Gastrocnemius medialis (tissue), 4 donors: ENCODE data around the gene REPS2. TPM values are rescaled to one million over a fixed set of nuclear protein-coding genes. Genes with fewer than 3 reads are reported as not detected.

Source experiments
- ATAC-seq, 2 donors: fragments of 150-250 bp; one replicate each; pipeline ENCODE4 v1.9.1; 2016
- DNase-seq, 2 donors: peaks; one replicate each; pipeline ENCODE4 v3.0.0-alpha.2; 2019
- H3K27ac ChIP-seq, 4 donors: fragments of 200-600 bp; sonication (generic); 1 replicate in 1 of 4; 2 replicates in 3 of 4; pipeline ENCODE4 v1.5.1; 2016 to 2018; ENCODE audit warnings: mild to moderate bottlenecking in 2 of 4, moderate library complexity in 1 of 4
- H3K27me3 ChIP-seq, 3 donors: fragments of 200-600 bp; sonication (generic) in 2 of 3; 1 replicate in 1 of 3; 2 replicates in 2 of 3; pipeline versions ENCODE4 v1.5.1 to v1.6.0; 2016 to 2019; ENCODE audit warnings: mild to moderate bottlenecking in 1 of 3, moderate library complexity in 1 of 3
- H3K36me3 ChIP-seq, 2 donors: fragments of 200-600 bp; sonication (generic) in 1 of 2; one replicate each; pipeline ENCODE4 v1.5.1; 2017 to 2018
- H3K4me1 ChIP-seq, 2 donors: fragments of 200-600 bp; sonication (generic) in 1 of 2; one replicate each; pipeline ENCODE4 v1.5.1; 2016 to 2017; ENCODE audit warnings: mild to moderate bottlenecking in 2 of 2
- H3K4me3 ChIP-seq, 4 donors: fragments of 200-600 bp; sonication (generic) in 3 of 4; 1 replicate in 1 of 4; 2 replicates in 3 of 4; pipeline ENCODE4 v1.5.1; 2016 to 2019; ENCODE audit warnings: mild to moderate bottlenecking in 2 of 4
- H3K9me3 ChIP-seq, 3 donors: fragments of 200-600 bp; sonication (generic) in 2 of 3; 1 replicate in 1 of 3; 2 replicates in 2 of 3; pipeline ENCODE4 v1.5.1; 2016 to 2019
- CTCF ChIP-seq, 5 experiments: fragments of 450-650 bp in 3 of 5; fragments of 200-600 bp in 2 of 5; sonication (generic) in 2 of 5; IDR thresholded peaks in 4 of 5; conservative IDR thresholded peaks in 1 of 5; 1 replicate in 4 of 5; 2 replicates in 1 of 5; pipeline ENCODE4 v1.5.1; 2016 to 2019; ENCODE audit warnings: antibody characterized with exemption in 5 of 5, mild to moderate bottlenecking in 3 of 5, moderate library complexity in 3 of 5
- POLR2A ChIP-seq, 2 donors: fragments of 450-650 bp; IDR thresholded peaks; one replicate each; pipeline ENCODE4 v1.6.1; 2017; ENCODE audit warnings: antibody characterized with exemption in 2 of 2, mild to moderate bottlenecking in 2 of 2, moderate library complexity in 2 of 2
- in situ Hi-C, 4 donors: fragments of 200-750 bp; cut with MboI; loops; one replicate each; pipeline versions ENCODE4 v1.15.0 to v1.8.0; 2017; ENCODE audit warnings: low sequenced_read_pairs in 4 of 4
- intact Hi-C: fragments of 100-400 bp; cut with DNase I; formaldehyde crosslinking; loops from one replicate; pipeline ENCODE4 v1.15.1; 2023; ENCODE audit warnings: low total_unique reads
- total RNA-seq, 4 donors: library from RNA; depleted of rRNA; stranded (reverse); fragments of >200 nt; gene quantifications; one replicate each; pipeline versions ENCODE4 v1.1.0 to v1.2.3, GENCODE V29; 2016

The REPS2 gene
- total RNA-seq, 4 donors from 2014 or later = 1.8 to 8.8 (median 3.2) TPM

GRCh38 chrX:17038681-17039161, 92.3 kb downstream of the REPS2 start:
- Histone ChIP-seq H3K9me3 (no peaks in the 10 kb centered on the region), H3K27me3 (no peaks in the 10 kb centered on the region), H3K4me3 (no peak overlapping the region), H3K27ac (no peak overlapping the region), H3K36me3 (no peaks in the 10 kb centered on the region), H3K4me1 (no peaks in the 10 kb centered on the region)
- in situ Hi-C loops (loop anchor here in 1 of 4 donors (25.0 kb wide), 1 partner anchor 151 kb away; no protein-coding TSS in a partner anchor), intact Hi-C loops (no loop called here)
- no peak for ATAC-seq
- DNase-seq = no peak
- TF ChIP-seq POLR2A (IDR thresholded peaks at IDR 0.05) (no peak), CTCF (IDR thresholded peaks at IDR 0.05 in 4 of 5, conservative IDR thresholded peaks at IDR 0.05 in 1 of 5) (no peak)

- DNase-seq = no peak
- Histone ChIP-seq H3K27me3 (no peaks in the 10 kb centered on the region), H3K4me1 (no peaks in the 10 kb centered on the region), H3K27ac (no peak overlapping the region), H3K36me3 (no peaks in the 10 kb centered on the region), H3K4me3 (no peak overlapping the region), H3K9me3 (no peaks in the 10 kb centered on the region)
- in situ Hi-C loops = loop anchor here in 3 of 4 donors (10.0 to 25.0 kb wide), 2 partner anchors 153 to 155 kb away; no protein-coding TSS in a partner anchor
- TF ChIP-seq POLR2A (IDR thresholded peaks at IDR 0.05) (no peak), CTCF (IDR thresholded peaks at IDR 0.05 in 4 of 5, conservative IDR thresholded peaks at IDR 0.05 in 1 of 5) (no peak)
- ATAC-seq = no peak
- intact Hi-C loops = no loop called here
These were observed 93.4 kb downstream of the REPS2 start for GRCh38 chrX:17039826-17040225.

- H3K4me3 ChIP-seq = no peak overlapping the region
- H3K27me3 ChIP-seq = no peaks in the 10 kb centered on the region
- DNase-seq (no peak), ATAC-seq (no peak)
- in situ Hi-C loops = loop anchor here in 3 of 4 donors (10.0 to 25.0 kb wide), 2 partner anchors 153 to 156 kb away; no protein-coding TSS in a partner anchor
- H3K27ac ChIP-seq = no peak overlapping the region
- no peaks in the 10 kb centered on the region for H3K4me1 ChIP-seq
- no peaks in the 10 kb centered on the region for H3K9me3 ChIP-seq
- intact Hi-C loops = no loop called here
- no peaks in the 10 kb centered on the region for H3K36me3 ChIP-seq
- TF ChIP-seq CTCF (IDR thresholded peaks at IDR 0.05 in 4 of 5, conservative IDR thresholded peaks at IDR 0.05 in 1 of 5) = no peak
- TF ChIP-seq POLR2A (IDR thresholded peaks at IDR 0.05) = no peak
These were observed 94.3 kb downstream of the REPS2 start for GRCh38 chrX:17040711-17041110.

- H3K9me3 ChIP-seq = no peaks in the 10 kb centered on the region
- ATAC-seq (no peak), DNase-seq (no peak)
- H3K4me1 ChIP-seq = no peaks in the 10 kb centered on the region
- no peak overlapping the region for H3K4me3 ChIP-seq
- TF ChIP-seq POLR2A (IDR thresholded peaks at IDR 0.05) (no peak), CTCF (IDR thresholded peaks at IDR 0.05 in 4 of 5, conservative IDR thresholded peaks at IDR 0.05 in 1 of 5) (no peak)
- no peaks in the 10 kb centered on the region for H3K27me3 ChIP-seq
- no peaks in the 10 kb centered on the region for H3K36me3 ChIP-seq
- in situ Hi-C loops (loop anchor here in 3 of 4 donors (10.0 to 25.0 kb wide), 2 partner anchors 155 to 157 kb away; no protein-coding TSS in a partner anchor), intact Hi-C loops (no loop called here)
- H3K27ac ChIP-seq = no peak overlapping the region
These were observed 95.6 kb downstream of the REPS2 start for GRCh38 chrX:17042037-17042436.
